RWPE2 (cell line): ENCODE data around the gene TULP4.
A peak's percentile ranks its signal among the peaks of the same experiment; 100 is the strongest.

Experiments used
- ATAC-seq: fragments of 200-7000 bp; cut with Tn5 transposase; 3 replicates; pipeline ENCODE4 v1.9.1; 2021; ENCODE audit warnings: low read depth
- DNase-seq: peaks from one replicate; pipeline ENCODE4 v3.0.0-alpha.2; 2020; ENCODE audit warnings: low spot score
- H3K27ac ChIP-seq: fragments of 450-650 bp; 2 replicates; pipeline ENCODE4 v1.5.1; 2017; ENCODE audit warnings: mild to moderate bottlenecking; ENCODE audit not compliant: poor library complexity, severe bottlenecking
- H3K27me3 ChIP-seq: fragments of 250-450 bp; sonication (Bioruptor Pico); 2 replicates; pipeline ENCODE4 v1.5.1; 2021; ENCODE audit warnings: mild to moderate bottlenecking, moderate library complexity; ENCODE audit not compliant: insufficient read depth, poor library complexity, severe bottlenecking
- H3K36me3 ChIP-seq: fragments of 250-450 bp; sonication (Bioruptor Pico); 2 replicates; pipeline ENCODE4 v1.5.1; 2020; ENCODE audit warnings: low read depth, mild to moderate bottlenecking, moderate library complexity
- H3K4me1 ChIP-seq: fragments of 250-450 bp; sonication (Bioruptor Pico); 2 replicates; pipeline ENCODE4 v1.5.1; 2021; ENCODE audit warnings: mild to moderate bottlenecking, moderate library complexity; ENCODE audit not compliant: insufficient read depth, poor library complexity, severe bottlenecking
- H3K4me3 ChIP-seq: fragments of 250-450 bp; sonication (Bioruptor Pico); 2 replicates; pipeline ENCODE4 v1.5.1; 2021; ENCODE audit warnings: mild to moderate bottlenecking, moderate library complexity; ENCODE audit not compliant: severe bottlenecking
- H3K9me3 ChIP-seq: fragments of 250-450 bp; sonication (Bioruptor Pico); 2 replicates; pipeline ENCODE4 v1.5.1; 2021; ENCODE audit warnings: mild to moderate bottlenecking, moderate library complexity; ENCODE audit not compliant: severe bottlenecking
- TF ChIP-seq, protein P1 (sequence below): fragments of 450-650 bp; IDR thresholded peaks from one replicate; pipeline ENCODE4 v1.5.1; 2017; ENCODE audit warnings: mild to moderate bottlenecking, moderate library complexity; ENCODE audit not compliant: poor library complexity, severe bottlenecking

Gene TULP4

DNA sequence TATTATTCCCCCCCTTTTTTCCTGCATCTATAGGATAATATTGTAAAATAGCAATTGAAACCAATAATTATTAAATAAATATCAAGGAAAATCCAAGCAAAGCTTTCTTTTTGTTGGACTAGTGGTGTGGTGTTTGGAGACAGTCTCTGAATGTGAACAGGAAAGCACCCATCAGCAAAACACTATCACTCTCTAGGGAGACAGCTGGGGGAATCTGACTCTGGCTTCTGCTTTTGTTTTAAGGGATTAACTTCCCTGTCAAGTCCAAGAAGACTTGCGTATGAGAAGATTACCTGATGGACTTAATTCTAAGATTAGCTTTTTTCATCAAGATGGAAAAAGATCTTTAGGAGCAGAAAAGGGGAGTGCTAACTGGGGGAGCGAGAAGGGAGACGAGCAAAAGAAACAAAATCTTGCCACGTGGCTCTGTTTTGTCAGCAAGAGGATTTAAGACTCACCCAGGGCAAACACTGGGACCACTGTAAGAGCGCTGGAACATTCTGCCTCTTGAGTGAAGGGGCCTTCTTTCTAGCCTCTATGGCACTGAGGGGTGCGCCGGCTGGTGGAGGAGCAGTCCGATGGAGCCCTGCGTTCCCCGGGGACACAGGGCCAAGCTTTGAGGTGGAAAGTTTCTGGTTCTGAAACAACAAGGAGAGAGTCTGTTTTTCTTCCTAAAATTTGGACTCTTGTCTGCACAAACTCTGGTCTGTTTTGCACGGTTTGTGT, 570 bp downstream of the TULP4 start:
- ATAC-seq (no peak), DNase-seq (no peak)
- no peak overlapping the region for H3K4me3 ChIP-seq
- peaks cover 16% of the 10 kb centered on the region for H3K36me3 ChIP-seq
- TF ChIP-seq, protein P1, sequence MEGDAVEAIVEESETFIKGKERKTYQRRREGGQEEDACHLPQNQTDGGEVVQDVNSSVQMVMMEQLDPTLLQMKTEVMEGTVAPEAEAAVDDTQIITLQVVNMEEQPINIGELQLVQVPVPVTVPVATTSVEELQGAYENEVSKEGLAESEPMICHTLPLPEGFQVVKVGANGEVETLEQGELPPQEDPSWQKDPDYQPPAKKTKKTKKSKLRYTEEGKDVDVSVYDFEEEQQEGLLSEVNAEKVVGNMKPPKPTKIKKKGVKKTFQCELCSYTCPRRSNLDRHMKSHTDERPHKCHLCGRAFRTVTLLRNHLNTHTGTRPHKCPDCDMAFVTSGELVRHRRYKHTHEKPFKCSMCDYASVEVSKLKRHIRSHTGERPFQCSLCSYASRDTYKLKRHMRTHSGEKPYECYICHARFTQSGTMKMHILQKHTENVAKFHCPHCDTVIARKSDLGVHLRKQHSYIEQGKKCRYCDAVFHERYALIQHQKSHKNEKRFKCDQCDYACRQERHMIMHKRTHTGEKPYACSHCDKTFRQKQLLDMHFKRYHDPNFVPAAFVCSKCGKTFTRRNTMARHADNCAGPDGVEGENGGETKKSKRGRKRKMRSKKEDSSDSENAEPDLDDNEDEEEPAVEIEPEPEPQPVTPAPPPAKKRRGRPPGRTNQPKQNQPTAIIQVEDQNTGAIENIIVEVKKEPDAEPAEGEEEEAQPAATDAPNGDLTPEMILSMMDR, result no peak
- no peaks in the 10 kb centered on the region for H3K9me3 ChIP-seq
- no peaks in the 10 kb centered on the region for H3K27me3 ChIP-seq
- H3K4me1 ChIP-seq, result peaks cover 9% of the 10 kb centered on the region
- no peak overlapping the region for H3K27ac ChIP-seq

DNA sequence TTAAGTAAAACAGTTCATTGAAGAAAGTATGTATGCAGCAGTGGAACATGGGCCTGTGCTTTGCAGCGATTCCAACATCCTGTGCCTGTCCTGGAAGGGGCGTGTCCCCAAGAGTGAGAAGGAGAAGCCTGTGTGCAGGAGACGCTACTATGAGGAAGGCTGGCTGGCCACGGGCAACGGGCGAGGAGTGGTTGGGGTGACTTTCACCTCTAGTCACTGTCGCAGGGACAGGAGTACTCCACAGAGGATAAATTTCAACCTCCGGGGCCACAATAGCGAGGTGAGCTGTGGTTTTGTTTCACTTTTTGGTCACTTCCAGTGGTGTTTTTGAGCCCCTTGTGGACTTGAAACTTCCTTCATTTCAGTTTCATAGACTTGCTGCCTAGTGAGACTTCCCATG, 1.7 kb downstream of the TULP4 start:
- Histone ChIP-seq H3K27ac (no peak overlapping the region), H3K36me3 (peaks cover 16% of the 10 kb centered on the region), H3K27me3 (no peaks in the 10 kb centered on the region), H3K4me1 (peaks cover 9% of the 10 kb centered on the region), H3K4me3 (no peak overlapping the region), H3K9me3 (no peaks in the 10 kb centered on the region)
- DNase-seq (no peak), ATAC-seq (no peak)
- TF ChIP-seq, protein P1, result no peak

DNA sequence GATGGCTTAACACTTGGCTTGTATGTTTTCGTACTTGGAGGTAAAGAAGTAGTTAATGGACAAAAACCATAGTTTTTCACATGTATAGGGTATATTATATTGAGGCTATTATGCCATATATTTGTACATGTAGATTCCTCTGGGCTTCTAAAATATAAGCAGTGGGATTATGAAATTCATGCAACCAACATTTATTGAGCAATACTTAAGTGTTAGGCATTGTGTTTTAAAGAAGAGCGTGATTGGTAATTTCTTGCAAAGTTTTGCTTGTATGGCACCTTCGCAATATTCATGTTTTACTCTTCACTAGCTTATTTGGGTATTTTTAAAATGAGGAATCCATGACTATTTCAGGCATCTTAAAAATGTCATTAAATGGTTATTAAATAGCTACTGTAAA, 2.5 kb downstream of the TULP4 start:
- TF ChIP-seq, protein P1, result no peak
- DNase-seq (no peak), ATAC-seq (no peak)
- H3K4me3 ChIP-seq, result no peak overlapping the region
- no peak overlapping the region for H3K27ac ChIP-seq
- H3K27me3 ChIP-seq, result no peaks in the 10 kb centered on the region
- H3K4me1 ChIP-seq, result peaks cover 9% of the 10 kb centered on the region
- H3K9me3 ChIP-seq, result no peaks in the 10 kb centered on the region
- H3K36me3 ChIP-seq, result peaks cover 16% of the 10 kb centered on the region

DNA sequence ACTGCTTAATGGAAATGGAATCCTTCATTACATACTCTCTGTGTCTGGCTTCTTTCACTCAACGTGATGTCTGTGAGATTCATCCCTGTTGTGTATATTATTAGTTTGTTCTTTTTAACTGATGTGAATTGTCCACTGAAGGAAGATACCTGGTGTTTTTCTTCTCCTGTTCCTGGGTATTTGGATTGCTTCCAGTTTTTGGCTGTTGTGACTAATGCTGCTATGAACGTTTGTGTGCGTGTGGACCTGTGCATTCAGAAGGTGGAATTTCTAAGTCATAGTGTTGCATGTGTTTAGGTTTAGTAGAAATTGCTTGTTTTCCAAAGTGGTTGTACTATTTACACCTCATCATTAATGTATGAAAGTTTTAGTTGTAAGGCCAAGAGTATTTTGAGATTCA, 3.8 kb downstream of the TULP4 start:
- ATAC-seq (peak; percentile 89), DNase-seq (no peak)
- Histone ChIP-seq H3K4me1 (peaks cover 9% of the 10 kb centered on the region), H3K9me3 (no peaks in the 10 kb centered on the region), H3K27me3 (no peaks in the 10 kb centered on the region), H3K4me3 (no peak overlapping the region), H3K36me3 (peaks cover 16% of the 10 kb centered on the region), H3K27ac (peak overlapping the region; percentile 34)
- TF ChIP-seq, protein P1, result no peak

DNA sequence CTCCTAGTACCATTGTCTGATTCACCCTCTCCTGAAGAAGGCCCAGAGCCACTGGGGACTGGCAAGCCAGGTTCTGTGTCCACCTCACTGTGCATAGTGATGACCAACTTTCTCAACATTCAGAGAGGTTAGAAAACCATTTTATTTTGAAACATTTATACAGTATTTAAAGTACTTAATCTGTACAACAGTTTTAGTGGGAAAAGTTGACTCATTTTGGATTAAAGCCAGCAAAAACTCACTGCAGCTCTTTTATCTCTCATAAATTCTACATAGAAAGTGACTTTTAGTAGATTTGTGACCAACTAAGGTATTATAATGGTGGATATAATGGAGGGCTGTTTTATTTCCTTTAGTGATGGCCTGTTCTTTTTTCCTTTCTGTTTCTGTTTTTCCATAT, 9.7 kb downstream of the TULP4 start:
- peak; percentile 48 for ATAC-seq
- H3K27me3 ChIP-seq, result no peaks in the 10 kb centered on the region
- peaks cover 27% of the 10 kb centered on the region for H3K4me1 ChIP-seq
- no peaks in the 10 kb centered on the region; the same call in 1 of the 2 replicates for H3K36me3 ChIP-seq
- no peak for DNase-seq
- peak overlapping the region; percentile 36 for H3K27ac ChIP-seq
- TF ChIP-seq, protein P1, result no peak
- no peaks in the 10 kb centered on the region for H3K9me3 ChIP-seq
- H3K4me3 ChIP-seq, result no peak overlapping the region
